Gastroesophageal sphincter (tissue), 3 donors: ENCODE measurements around the gene DIP2C.

Source experiments
- EP300 ChIP-seq: sonication (generic); formaldehyde crosslinking; IDR thresholded peaks from one replicate; pipeline ENCODE4 v1.6.1; 2017; ENCODE audit warnings: antibody characterized with exemption, mild to moderate bottlenecking
- POLR2A ChIP-seq, 2 donors: fragments of 450-650 bp; IDR thresholded peaks; one replicate each; pipeline ENCODE4 v1.6.1; 2017; ENCODE audit warnings: antibody characterized with exemption in 2 of 2, mild to moderate bottlenecking in 2 of 2, moderate library complexity in 1 of 2
- POLR2AphosphoS5 ChIP-seq: sonication (generic); formaldehyde crosslinking; IDR thresholded peaks from one replicate; pipeline ENCODE4 v1.6.1; 2017; ENCODE audit warnings: antibody characterized with exemption
- TF ChIP-seq, protein P1 (sequence below), 4 experiments: fragments of 200-600 bp in 2 of 4; fragments of 450-650 bp in 2 of 4; sonication (generic) in 1 of 4; IDR thresholded peaks; one replicate each; pipeline ENCODE4 v1.5.1; 2017 to 2019; ENCODE audit warnings: antibody characterized with exemption in 4 of 4, mild to moderate bottlenecking in 2 of 4, moderate library complexity in 2 of 4

DNA sequence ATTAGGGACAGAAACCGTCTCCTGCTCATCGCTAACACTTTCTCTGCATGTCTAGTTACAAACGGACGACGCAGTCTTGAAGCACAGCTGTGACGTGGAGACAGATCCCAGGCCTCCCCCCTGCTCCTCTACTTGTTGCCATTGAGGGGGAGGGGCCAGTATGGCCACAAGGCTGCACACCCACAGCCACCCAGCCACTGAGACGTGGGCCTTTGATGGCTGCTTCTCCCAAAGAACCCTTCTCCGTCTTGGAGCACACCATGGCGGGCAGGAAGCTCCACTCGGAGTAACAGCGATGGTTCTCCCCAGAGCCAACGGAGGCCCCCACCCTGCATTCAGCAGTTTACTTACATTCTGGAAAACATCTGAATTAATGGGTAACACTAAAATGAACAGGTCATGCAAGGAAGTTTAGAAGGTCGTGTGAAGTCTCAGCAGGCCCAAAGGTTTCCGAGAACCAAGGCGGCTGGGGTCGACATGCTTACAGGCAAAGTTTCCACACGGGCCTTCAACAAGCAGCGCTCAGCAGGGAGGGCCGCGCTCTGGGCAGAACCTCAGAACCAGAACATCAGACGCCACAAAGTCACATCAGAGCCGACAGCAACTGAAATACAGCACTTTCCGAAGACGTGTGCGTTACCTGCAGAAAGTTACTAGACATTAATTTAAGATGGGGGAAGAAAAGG lies 169.6 kb downstream of the DIP2C start:
- no peak for TF ChIP-seq POLR2A (IDR thresholded peaks at IDR 0.05)
- TF ChIP-seq, protein P1, sequence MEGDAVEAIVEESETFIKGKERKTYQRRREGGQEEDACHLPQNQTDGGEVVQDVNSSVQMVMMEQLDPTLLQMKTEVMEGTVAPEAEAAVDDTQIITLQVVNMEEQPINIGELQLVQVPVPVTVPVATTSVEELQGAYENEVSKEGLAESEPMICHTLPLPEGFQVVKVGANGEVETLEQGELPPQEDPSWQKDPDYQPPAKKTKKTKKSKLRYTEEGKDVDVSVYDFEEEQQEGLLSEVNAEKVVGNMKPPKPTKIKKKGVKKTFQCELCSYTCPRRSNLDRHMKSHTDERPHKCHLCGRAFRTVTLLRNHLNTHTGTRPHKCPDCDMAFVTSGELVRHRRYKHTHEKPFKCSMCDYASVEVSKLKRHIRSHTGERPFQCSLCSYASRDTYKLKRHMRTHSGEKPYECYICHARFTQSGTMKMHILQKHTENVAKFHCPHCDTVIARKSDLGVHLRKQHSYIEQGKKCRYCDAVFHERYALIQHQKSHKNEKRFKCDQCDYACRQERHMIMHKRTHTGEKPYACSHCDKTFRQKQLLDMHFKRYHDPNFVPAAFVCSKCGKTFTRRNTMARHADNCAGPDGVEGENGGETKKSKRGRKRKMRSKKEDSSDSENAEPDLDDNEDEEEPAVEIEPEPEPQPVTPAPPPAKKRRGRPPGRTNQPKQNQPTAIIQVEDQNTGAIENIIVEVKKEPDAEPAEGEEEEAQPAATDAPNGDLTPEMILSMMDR (IDR thresholded peaks at IDR 0.05) = no peak
- no peak for TF ChIP-seq POLR2AphosphoS5
- TF ChIP-seq EP300 = no peak
